GM21737 (cell line): Measurements from ENCODE around the gene CHST8.
"Not testable (repeated sequence)": the region's sequence is repeated elsewhere in the genome, so short reads cannot be mapped to it uniquely, and the experiment has no call there.

ENCODE experiments used
- ATAC-seq: cut with Tn5 transposase; IDR thresholded peaks from one replicate; pipeline ENCODE4 v1.9.1; 2021; ENCODE audit warnings: mild to moderate bottlenecking, moderate library complexity; ENCODE audit not compliant: unreplicated experiment

Gene CHST8

GRCh38 chr19:33688171-33688992, 66.6 kb downstream of the CHST8 start:
- no peak for ATAC-seq

DNA sequence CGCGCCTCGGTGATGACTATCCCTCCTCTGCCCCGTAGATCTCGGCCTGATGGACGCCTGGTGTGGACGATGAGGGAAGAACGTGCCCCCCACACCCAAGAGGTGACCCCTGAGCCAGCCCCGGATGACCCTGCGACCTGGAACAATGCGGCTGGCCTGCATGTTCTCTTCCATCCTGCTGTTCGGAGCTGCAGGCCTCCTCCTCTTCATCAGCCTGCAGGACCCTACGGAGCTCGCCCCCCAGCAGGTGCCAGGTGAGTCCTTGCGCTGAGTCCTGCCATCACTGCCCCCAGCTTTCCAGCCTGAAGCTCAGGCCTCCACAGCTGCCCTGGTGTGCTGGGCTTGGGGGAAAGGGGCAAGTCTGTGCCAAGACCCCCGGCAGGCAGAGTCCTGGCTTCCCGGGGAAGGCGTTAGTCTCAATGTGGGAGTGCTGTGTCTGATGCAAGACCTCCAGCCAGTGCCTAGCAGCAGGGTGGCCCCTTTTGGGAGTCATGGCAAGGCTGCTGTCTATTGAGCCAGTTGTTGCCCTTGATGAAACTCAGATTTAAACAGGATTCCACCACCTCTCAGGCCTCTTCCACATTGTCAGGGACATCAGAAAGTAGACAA, 67.5 kb downstream of the CHST8 start:
- ATAC-seq, result no peak

- ATAC-seq, result no peak
Observed at GRCh38 chr19:33689868-33690267, 68.1 kb downstream of the CHST8 start.

DNA sequence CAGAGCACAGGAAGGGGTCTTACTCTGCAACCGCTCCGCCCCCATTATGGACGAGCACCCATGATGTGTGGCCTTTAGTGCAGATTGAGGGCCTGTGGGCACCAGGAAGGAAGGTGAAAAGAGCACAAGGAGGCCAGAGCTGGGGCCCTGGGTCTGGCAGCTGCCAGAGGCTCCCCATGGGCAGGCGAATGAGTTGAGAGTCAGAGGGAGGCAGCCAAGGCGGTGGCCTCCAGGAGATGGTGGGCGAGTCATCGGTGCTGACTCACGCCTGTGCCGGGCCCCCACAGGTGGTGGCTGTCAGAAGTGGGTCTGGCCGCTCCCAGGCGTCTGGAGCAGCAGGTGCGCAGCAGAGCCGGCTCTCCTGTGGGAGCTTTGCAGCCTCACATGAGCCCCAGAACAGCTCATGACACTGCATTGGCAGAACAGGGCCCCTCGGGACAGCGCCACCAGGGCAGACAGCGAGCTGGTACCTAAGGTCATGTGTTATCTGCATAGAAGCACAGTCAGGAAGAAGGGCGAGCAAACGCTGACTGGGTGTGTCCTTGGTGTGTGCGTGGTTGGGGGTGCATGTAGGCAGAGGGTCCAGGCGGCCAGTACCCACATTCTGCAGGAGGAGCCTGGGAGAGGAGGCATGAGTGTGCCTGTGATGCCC, 68.8 kb downstream of the CHST8 start:
- no peak for ATAC-seq

GRCh38 chr19:33691030-33691427, 69.3 kb downstream of the CHST8 start:
- no peak for ATAC-seq

- no peak for ATAC-seq
Observed at GRCh38 chr19:33691736-33692135, 70.0 kb downstream of the CHST8 start.

DNA sequence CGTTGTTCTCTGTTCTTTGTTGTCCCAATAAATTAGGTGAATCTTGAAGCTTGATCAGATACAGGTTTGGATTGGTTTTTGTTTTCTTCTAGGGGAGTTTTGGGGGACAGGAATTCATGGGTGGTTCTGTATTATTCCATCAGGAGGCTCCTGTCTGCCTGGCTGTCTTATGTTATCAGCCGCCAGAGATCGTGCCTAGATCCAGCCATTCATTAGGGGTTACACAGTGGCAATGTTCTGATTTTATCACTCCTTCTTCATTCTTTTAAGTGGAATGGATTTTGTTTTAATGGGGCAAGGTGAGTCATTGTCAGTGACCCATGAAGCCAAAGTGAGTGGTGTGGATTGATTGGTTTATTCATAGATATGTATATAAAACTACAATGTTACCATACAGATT, 71.9 kb downstream of the CHST8 start:
- ATAC-seq, result no peak

- not testable (repeated sequence) for ATAC-seq
Observed at GRCh38 chr19:33695547-33695946, 73.8 kb downstream of the CHST8 start.

- ATAC-seq, result no peak
Observed at GRCh38 chr19:33697766-33698165, 76.0 kb downstream of the CHST8 start.

GRCh38 chr19:33698576-33699435, 77.1 kb downstream of the CHST8 start:
- ATAC-seq, result no peak

DNA sequence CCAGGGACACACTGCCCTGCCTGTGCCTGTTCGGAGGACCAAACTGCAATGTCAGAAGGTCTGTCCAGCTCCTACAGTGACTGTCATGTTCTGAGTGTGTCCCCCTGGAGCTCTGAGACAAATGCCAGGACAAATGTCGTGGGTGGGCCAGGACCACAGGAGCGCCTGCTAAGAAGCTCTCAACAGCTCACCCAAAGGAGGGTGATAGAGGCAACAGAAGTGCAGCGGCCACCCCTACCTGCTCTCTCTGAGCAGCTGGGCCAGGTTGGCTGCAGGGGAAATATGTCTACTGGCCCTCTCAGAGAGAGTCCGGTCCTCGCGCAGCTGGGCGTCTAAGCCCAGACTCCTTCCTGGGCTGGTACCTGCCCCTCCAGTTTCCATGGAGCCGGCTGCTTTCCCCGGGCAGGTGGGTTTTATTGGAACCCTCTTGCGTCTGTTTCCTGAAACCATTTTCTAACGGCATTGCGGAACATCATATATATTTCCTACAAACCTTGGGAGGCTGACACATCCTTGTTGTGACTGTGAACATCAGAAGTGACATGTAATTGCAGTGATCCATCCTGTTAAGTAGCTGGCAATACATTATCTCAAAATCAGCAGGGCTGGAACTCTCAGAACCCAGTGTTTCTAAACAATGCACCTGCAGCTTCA, 78.1 kb downstream of the CHST8 start:
- no peak for ATAC-seq

- no peak for ATAC-seq
Observed at GRCh38 chr19:33700408-33701013, 78.8 kb downstream of the CHST8 start.

DNA sequence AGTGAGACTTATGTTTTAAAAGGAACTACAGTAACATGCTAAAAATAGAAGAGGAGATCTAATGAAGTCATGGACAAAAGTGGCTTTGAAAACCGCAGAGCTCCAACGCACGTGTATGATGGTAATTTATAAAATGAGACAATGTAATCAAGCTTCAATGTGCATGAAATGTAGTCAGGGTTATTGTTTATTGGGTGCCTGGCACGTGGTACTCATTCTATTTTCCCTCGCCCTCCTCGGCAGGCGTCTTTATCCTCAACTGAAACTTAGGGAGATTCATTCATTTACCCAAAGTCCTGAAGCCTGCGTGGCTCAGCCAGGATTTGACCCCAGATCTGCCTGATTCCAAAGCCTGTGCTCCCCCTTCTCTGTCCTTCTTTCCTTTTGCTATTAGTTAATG, 79.8 kb downstream of the CHST8 start:
- ATAC-seq, result no peak

DNA sequence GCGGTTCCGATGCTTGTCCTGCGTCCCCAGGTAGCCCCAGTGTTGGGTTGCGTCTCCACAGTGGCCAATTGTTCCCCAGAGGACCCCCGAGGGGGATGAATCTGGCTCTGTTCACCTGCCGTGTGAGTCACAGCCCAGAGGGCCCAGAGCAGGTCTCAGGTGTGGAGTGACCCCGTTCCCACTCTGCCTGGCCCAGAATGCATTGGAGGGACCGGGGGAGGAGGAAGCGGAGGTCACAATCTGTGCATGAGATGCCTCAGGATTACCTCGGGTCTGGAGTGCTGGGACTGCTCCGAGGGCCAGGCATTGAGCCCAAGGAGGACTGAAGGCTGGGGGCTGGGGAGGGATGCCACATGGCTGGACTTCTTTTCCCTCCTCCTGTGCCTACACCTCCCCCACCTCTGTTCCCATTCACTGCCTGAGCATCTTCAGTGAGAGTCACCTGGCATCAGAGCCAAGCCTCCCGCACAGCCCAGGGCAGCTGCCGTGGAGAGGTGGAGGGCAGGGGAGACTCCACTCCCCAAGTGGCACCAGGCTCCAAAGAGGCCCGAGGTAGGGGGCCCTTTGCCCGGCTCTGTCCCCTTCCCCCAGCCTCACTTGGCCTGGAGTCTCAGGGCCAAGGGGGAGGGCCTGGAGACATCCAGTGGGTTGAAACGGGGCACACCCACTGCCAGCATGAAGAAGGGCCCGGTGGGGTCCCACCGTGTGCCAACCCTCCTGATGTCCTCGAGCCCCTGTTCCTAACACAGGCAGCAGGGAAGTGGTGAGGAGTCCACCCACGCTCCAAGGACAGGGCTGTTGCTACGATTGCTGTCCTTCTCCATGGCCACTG, 81.1 kb downstream of the CHST8 start:
- no peak for ATAC-seq

- ATAC-seq, result no peak
Observed at GRCh38 chr19:33703438-33703750, 81.6 kb downstream of the CHST8 start.

GRCh38 chr19:33703821-33704220, 82.1 kb downstream of the CHST8 start:
- no peak for ATAC-seq

- no peak for ATAC-seq
Observed at GRCh38 chr19:33704271-33704670, 82.5 kb downstream of the CHST8 start.

- ATAC-seq, result no peak
Observed at GRCh38 chr19:33705090-33705847, 83.5 kb downstream of the CHST8 start.

DNA sequence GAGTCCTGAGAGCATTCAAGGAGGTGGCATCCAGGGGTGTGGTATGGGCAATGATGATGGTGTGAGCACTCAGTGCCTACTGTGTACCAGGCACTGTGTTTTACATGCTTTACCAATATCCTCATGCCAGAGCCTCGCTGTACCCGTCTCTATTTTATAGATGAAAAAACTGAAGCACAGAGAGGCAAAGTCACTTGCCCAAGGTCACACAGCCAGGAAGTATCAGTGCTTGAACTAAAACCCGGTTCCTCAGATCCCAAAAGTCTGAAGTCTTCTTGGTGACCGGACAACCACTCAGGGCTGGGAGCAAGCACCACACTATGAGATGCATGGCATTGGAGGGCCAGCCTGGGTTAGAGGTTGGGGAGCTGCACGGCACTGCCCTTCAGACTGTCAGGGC, 84.1 kb downstream of the CHST8 start:
- no peak for ATAC-seq
